OCI-LY7 (cell line): ENCODE data around the gene DCAF16. TPM values are rescaled to one million over a fixed set of nuclear protein-coding genes. Genes with fewer than 3 reads are reported as not detected.

Experiments
- BruUV-seq: library from RNA; stranded (reverse); fragments of 400-500 nt; replicated peaks from 2 replicates; lab custom pipeline; 2021; lab: Mats Ljungman, UMichigan
- CTCF ChIA-PET: fragments of 300-600 bp; sonication (Branson Sonifier 250); formaldehyde crosslinking; loops from one replicate; lab custom pipeline; 2022; ENCODE audit warnings: antibody characterized with exemption; ENCODE audit not compliant: unreplicated experiment; lab: Charles Lee
- POLR2A ChIA-PET: fragments of 300-600 bp; sonication (Branson Sonifier 250); formaldehyde crosslinking; loops from one replicate; lab custom pipeline; 2022; ENCODE audit warnings: antibody characterized with exemption; lab: Charles Lee
- DNase-seq: peaks from one replicate; pipeline ENCODE4 v3.0.0-alpha.2; 2015; ENCODE audit warnings: low spot score
- H2AFZ ChIP-seq: fragments of 200-600 bp; sonication (generic), shearing (Covaris generic); 2 replicates; pipeline ENCODE4 v1.6.1; 2014; ENCODE audit warnings: mild to moderate bottlenecking, antibody characterized with exemption, low read length, moderate library complexity
- H3K27ac ChIP-seq: fragments of 200-600 bp; sonication (generic); 2 replicates; pipeline ENCODE4 v1.5.1; 2014; ENCODE audit warnings: mixed run types, low read depth, mild to moderate bottlenecking, moderate library complexity, low read length, inconsistent platforms; ENCODE audit not compliant: poor library complexity, severe bottlenecking
- H3K36me3 ChIP-seq: fragments of 200-600 bp; sonication (generic); 2 replicates; pipeline ENCODE4 v1.6.1; 2014; ENCODE audit warnings: mild to moderate bottlenecking, antibody characterized with exemption, low read length, moderate library complexity, mixed read lengths; ENCODE audit not compliant: insufficient read depth
- H3K4me1 ChIP-seq: fragments of 200-600 bp; sonication (generic); 2 replicates; pipeline ENCODE4 v1.5.1; 2014; ENCODE audit warnings: mild to moderate bottlenecking, low read length; ENCODE audit not compliant: insufficient read depth, poor library complexity, severe bottlenecking
- H3K4me2 ChIP-seq: fragments of 200-600 bp; sonication (generic); 2 replicates; pipeline ENCODE4 v1.6.1; 2014; ENCODE audit warnings: mild to moderate bottlenecking, low read length
- H3K4me3 ChIP-seq: fragments of 200-600 bp; sonication (generic); 2 replicates; pipeline ENCODE4 v1.5.1; 2014; ENCODE audit warnings: mild to moderate bottlenecking, low read depth, low read length; ENCODE audit not compliant: poor library complexity, severe bottlenecking
- H3K79me2 ChIP-seq: fragments of 200-600 bp; sonication (generic); 2 replicates; pipeline ENCODE4 v1.6.1; 2016; ENCODE audit warnings: low read depth, mild to moderate bottlenecking, low read length, moderate library complexity, mixed read lengths; ENCODE audit not compliant: insufficient read depth
- H3K9me2 ChIP-seq: fragments of 200-600 bp; sonication (generic); 2 replicates; pipeline ENCODE4 v1.6.1; 2016; ENCODE audit warnings: mild to moderate bottlenecking, low read length, mixed read lengths; ENCODE audit not compliant: insufficient read depth
- H3K9me3 ChIP-seq: fragments of 200-600 bp; sonication (generic); 2 replicates; pipeline ENCODE4 v1.6.1; 2014; ENCODE audit warnings: mild to moderate bottlenecking, mixed run types, low read length, mixed read lengths
- H4K20me1 ChIP-seq: fragments of 200-600 bp; sonication (generic); 2 replicates; pipeline ENCODE4 v1.6.1; 2014; ENCODE audit warnings: mild to moderate bottlenecking, antibody characterized with exemption, low read length, moderate library complexity, mixed read lengths; ENCODE audit not compliant: insufficient read depth
- CTCF ChIP-seq: fragments of 200-600 bp; sonication (generic); conservative IDR thresholded peaks from 2 replicates; pipeline ENCODE4 v1.5.1; 2014; ENCODE audit warnings: mild to moderate bottlenecking, antibody characterized with exemption, low read length, moderate library complexity, mixed read lengths
- EZH2phosphoT487 ChIP-seq: fragments of 200-600 bp; sonication (generic); IDR thresholded peaks from 2 replicates; pipeline ENCODE4 v1.6.1; 2018; ENCODE audit warnings: low read depth, borderline replicate concordance, mild to moderate bottlenecking, mixed run types, antibody characterized with exemption, low read length, moderate library complexity, mixed read lengths
- intact Hi-C: fragments of 100-400 bp; cut with micrococcal nuclease; formaldehyde crosslinking; loops from one replicate; pipeline ENCODE4 v1.10.0; 2022; ENCODE audit not compliant: unreplicated experiment
- total RNA-seq, 2 experiments: library from RNA; depleted of rRNA in 1 of 2; stranded (reverse); fragments of >200 nt in 1 of 2; shearing (Covaris generic) in 1 of 2; gene quantifications; 2 replicates each; pipeline ENCODE4 v1.2.3, GENCODE V29; 2014 to 2022

DCAF16 gene
- total RNA-seq, 2 experiments from 2014 or later, result 88.7 to 115 TPM

- POLR2A ChIA-PET, result interaction anchor here (1.2 kb wide), 1 partner anchor 19 kb away, joined by 3 read pairs; no protein-coding TSS in a partner anchor
- Histone ChIP-seq H3K4me2 (peak overlapping the region; percentile 10; the same call in 1 of the 2 replicates), H3K79me2 (no peaks in the 10 kb centered on the region; the same call in 1 of the 2 replicates), H3K9me3 (no peaks in the 10 kb centered on the region), H4K20me1 (no peaks in the 10 kb centered on the region), H3K9me2 (no peaks in the 10 kb centered on the region), H2AFZ (no peak overlapping the region), H3K4me3 (no peak overlapping the region), H3K36me3 (peaks cover 13% of the 10 kb centered on the region), H3K27ac (no peak overlapping the region), H3K4me1 (peaks cover 13% of the 10 kb centered on the region)
- CTCF ChIA-PET, result no interaction called here
- TF ChIP-seq EZH2phosphoT487, result no peak
- no peak for TF ChIP-seq CTCF
- DNase-seq, result peak; percentile 14
- BruUV-seq, result no TSS peak
- intact Hi-C loops, result loop anchor here (5.0 kb wide), 1 partner anchor 244 kb away; no protein-coding TSS in a partner anchor
These were observed 24.0 kb downstream of the DCAF16 start for GRCh38 chr4:17786567-17786966.

DNA sequence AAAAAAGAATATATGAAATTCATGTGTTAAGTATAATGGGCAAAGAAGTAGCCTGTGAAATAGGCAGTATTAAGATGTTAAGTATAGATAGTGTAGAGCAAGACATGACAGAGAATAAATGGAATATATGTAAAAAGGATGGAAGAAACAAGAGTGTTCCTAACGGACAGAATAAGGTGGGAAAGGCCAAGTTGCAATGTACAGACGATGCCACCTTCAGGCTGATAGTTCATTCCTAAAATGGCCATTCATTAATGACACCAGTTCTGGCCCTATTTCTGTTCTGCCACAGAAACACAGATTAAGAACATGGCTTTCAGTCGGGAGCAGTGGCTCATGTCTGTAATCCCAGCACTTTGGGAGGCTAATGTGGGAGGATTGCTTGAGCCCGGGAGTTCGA is 24.7 kb downstream of the DCAF16 start:
- Histone ChIP-seq H3K4me3 (no peak overlapping the region), H3K4me1 (peaks cover 13% of the 10 kb centered on the region), H3K79me2 (no peaks in the 10 kb centered on the region; the same call in 1 of the 2 replicates), H3K9me2 (no peaks in the 10 kb centered on the region), H3K27ac (no peak overlapping the region), H4K20me1 (no peaks in the 10 kb centered on the region), H3K4me2 (no peak overlapping the region), H3K9me3 (no peaks in the 10 kb centered on the region), H2AFZ (no peak overlapping the region), H3K36me3 (peaks cover 6% of the 10 kb centered on the region)
- intact Hi-C loops, result loop anchor here (5.0 kb wide), 1 partner anchor 244 kb away; no protein-coding TSS in a partner anchor
- no TSS peak for BruUV-seq
- ChIA-PET CTCF (no interaction called here), POLR2A (interaction anchor here (1.2 kb wide), 1 partner anchor 19 kb away, joined by 3 read pairs; no protein-coding TSS in a partner anchor)
- no peak for DNase-seq
- TF ChIP-seq EZH2phosphoT487 (no peak), CTCF (peak; percentile 39; the same call in 1 of the 2 replicates)
